Breast epithelium (tissue), 3 donors: Measurements from ENCODE around the gene ATRX.

Experiments used
- POLR2A ChIP-seq: fragments of 450-650 bp; IDR thresholded peaks from one replicate; pipeline ENCODE4 v1.6.1; 2016; ENCODE audit warnings: antibody characterized with exemption, mild to moderate bottlenecking, moderate library complexity
- POLR2AphosphoS5 ChIP-seq, 3 donors: sonication (generic); formaldehyde crosslinking; IDR thresholded peaks; one replicate each; pipeline ENCODE4 v1.6.1; 2017; ENCODE audit warnings: antibody characterized with exemption in 3 of 3
- TF ChIP-seq, protein P1 (sequence below), 3 donors: fragments of 450-650 bp; IDR thresholded peaks; one replicate each; pipeline ENCODE4 v1.5.1; 2016 to 2017; ENCODE audit warnings: antibody characterized with exemption in 3 of 3, mild to moderate bottlenecking in 3 of 3, moderate library complexity in 3 of 3

DNA sequence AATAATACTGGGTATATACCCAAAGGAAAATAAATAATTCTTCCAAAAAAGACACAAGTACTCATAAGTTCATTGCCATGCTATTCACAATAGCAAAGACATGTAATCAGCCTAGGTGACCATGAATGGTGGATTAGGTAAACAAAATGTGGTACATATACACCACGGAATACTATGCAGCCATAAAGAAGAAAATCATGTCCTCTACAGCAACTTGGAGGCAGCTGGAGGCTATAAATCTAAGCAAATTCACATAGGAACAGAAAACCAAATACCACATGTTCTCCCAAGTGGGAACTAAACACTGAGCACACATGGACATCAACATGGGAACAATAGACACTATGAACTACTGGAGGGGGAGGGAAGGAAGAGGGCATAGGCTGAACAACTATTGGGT lies 146.2 kb downstream of the ATRX start:
- TF ChIP-seq POLR2A (no peak), POLR2AphosphoS5 (IDR thresholded peaks at IDR 0.05) (no peak)
- TF ChIP-seq, protein P1, sequence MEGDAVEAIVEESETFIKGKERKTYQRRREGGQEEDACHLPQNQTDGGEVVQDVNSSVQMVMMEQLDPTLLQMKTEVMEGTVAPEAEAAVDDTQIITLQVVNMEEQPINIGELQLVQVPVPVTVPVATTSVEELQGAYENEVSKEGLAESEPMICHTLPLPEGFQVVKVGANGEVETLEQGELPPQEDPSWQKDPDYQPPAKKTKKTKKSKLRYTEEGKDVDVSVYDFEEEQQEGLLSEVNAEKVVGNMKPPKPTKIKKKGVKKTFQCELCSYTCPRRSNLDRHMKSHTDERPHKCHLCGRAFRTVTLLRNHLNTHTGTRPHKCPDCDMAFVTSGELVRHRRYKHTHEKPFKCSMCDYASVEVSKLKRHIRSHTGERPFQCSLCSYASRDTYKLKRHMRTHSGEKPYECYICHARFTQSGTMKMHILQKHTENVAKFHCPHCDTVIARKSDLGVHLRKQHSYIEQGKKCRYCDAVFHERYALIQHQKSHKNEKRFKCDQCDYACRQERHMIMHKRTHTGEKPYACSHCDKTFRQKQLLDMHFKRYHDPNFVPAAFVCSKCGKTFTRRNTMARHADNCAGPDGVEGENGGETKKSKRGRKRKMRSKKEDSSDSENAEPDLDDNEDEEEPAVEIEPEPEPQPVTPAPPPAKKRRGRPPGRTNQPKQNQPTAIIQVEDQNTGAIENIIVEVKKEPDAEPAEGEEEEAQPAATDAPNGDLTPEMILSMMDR (IDR thresholded peaks at IDR 0.05), result no peak
